Measurements from ENCODE around the gene PGAM2.

Gene PGAM2

DNA sequence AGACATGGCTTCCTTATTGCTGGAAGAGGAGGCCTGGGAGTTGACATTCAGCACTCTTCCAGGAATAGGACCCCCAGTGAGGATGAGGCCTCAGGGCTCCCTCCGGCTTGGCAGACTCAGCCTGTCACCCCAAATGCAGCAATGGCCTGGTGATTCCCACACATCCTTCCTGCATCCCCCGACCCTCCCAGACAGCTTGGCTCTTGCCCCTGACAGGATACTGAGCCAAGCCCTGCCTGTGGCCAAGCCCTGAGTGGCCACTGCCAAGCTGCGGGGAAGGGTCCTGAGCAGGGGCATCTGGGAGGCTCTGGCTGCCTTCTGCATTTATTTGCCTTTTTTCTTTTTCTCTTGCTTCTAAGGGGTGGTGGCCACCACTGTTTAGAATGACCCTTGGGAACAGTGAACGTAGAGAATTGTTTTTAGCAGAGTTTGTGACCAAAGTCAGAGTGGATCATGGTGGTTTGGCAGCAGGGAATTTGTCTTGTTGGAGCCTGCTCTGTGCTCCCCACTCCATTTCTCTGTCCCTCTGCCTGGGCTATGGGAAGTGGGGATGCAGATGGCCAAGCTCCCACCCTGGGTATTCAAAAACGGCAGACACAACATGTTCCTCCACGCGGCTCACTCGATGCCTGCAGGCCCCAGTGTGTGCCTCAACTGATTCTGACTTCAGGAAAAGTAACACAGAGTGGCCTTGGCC lies 4.3 kb downstream of the PGAM2 start:
- TF ChIP-seq, protein P1, sequence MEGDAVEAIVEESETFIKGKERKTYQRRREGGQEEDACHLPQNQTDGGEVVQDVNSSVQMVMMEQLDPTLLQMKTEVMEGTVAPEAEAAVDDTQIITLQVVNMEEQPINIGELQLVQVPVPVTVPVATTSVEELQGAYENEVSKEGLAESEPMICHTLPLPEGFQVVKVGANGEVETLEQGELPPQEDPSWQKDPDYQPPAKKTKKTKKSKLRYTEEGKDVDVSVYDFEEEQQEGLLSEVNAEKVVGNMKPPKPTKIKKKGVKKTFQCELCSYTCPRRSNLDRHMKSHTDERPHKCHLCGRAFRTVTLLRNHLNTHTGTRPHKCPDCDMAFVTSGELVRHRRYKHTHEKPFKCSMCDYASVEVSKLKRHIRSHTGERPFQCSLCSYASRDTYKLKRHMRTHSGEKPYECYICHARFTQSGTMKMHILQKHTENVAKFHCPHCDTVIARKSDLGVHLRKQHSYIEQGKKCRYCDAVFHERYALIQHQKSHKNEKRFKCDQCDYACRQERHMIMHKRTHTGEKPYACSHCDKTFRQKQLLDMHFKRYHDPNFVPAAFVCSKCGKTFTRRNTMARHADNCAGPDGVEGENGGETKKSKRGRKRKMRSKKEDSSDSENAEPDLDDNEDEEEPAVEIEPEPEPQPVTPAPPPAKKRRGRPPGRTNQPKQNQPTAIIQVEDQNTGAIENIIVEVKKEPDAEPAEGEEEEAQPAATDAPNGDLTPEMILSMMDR (IDR thresholded peaks at IDR 0.05; ENCODE audit: control insufficient read depth, insufficient read depth, low read depth, low read length, missing control alignments) = no peak
- no peak for DNase-seq (ENCODE audit: low read depth)
- no peak overlapping the region for H3K4me3 ChIP-seq (ENCODE audit: control insufficient read depth, low read depth, low read length)

DNA sequence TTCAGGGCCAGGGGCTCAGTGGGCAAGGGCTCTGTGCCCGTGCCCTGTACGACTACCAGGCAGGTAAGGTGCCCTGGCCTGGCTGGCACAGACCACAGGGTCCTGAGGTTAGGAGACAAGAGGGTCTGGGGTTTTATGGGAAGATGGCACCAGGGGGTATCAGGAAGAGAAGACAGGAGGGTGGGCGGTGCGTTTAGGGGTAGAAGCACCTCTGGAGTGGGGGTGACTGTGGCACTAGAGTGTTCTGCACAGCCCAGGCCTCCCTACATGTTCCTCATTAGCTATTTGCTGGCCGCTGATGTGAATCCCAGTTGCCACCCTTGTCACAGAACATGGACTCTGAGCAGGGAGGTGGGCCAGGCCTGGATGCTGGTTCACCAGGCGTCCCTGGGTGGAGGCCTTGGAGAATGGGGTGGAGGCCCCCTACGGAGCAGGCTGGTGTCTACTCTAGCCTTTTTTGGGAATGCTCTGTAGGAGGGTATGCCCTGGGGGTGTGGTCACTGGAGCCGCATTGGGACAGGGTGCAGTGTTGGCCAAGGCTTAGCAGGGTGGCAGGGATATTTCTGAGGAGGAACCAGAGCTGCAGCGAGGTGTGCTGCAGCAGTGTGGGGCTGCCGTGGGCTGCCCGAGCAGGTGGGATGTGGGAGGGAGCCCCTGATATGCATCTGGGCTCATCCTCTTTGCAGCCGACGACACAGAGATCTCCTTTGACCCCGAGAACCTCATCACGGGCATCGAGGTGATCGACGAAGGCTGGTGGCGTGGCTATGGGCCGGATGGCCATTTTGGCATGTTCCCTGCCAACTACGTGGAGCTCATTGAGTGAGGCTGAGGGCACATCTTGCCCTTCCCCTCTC lies 5.0 kb downstream of the PGAM2 start:
- TF ChIP-seq, protein P1 (IDR thresholded peaks at IDR 0.05; ENCODE audit: control insufficient read depth, insufficient read depth, low read depth, low read length, missing control alignments) = no peak
- H3K4me3 ChIP-seq (ENCODE audit: control insufficient read depth, low read depth, low read length) = no peak overlapping the region
- DNase-seq (ENCODE audit: low read depth) = no peak

DNA sequence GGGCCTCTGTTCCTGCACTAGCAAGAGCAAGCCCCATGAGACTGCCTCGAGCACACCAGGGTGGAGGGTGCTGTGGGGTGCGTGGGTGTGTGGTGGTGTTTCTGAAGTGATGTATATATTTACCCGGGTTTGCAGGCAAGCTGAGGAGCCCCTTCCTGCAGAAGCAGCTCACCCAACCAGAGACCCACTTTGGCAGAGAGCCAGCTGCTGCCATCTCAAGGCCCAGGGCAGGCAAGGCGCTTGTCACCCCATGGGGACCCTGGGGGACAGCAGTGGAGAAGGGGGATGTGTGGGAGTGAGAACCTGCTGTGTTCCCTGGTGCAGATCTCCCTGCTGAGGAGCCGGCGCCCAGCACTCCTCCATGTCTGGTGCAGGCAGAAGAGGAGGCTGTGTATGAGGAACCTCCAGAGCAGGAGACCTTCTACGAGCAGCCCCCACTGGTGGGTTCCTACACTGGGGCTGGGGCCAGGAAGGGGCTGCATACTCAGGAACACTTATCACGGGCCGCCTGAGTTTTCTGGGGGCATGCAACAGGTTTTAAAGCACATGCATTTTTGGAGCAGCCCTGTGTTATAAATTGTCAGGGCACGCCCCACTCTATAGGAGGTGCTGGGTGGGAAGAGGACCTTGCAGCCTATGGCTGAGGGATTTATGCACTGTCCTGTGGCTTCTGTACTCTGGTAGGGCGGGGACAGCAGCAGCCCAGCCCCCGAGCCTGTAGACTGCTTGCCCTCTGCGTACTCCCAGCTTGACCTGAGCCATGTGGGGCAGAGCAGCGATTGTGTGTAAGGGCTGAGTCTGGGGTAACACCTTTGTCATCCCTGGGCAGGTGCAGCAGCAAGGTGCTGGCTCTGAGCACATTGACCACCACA lies 5.9 kb downstream of the PGAM2 start:
- no peak overlapping the region for H3K4me3 ChIP-seq (ENCODE audit: control insufficient read depth, low read depth, low read length)
- TF ChIP-seq, protein P1 (IDR thresholded peaks at IDR 0.05; ENCODE audit: control insufficient read depth, insufficient read depth, low read depth, low read length, missing control alignments) = no peak
- no peak for DNase-seq (ENCODE audit: low read depth)

DNA sequence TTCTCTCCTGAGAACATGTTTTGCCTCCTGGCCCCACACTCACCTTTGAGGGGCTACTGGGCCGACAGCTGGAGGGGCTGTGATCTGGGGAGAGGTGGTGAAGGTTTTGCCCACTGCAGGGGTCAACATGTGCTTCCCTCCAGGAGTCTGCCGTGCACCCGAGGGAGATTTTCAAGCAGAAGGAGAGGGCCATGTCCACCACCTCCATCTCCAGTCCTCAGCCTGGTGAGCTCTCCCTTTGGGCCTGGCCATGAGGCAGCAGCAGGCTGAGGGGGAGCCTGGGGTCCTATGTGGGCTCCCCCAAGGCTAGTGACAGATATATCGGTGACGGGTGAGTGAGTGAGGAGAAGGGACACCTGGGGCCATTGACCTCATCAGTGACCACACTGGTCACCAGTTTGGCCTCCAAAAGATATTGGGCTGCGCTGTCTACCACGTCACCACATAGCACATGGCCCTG lies 6.6 kb downstream of the PGAM2 start:
- H3K4me3 ChIP-seq (ENCODE audit: control insufficient read depth, low read depth, low read length) = no peak overlapping the region
- TF ChIP-seq, protein P1 (IDR thresholded peaks at IDR 0.05; ENCODE audit: control insufficient read depth, insufficient read depth, low read depth, low read length, missing control alignments) = no peak
- no peak for DNase-seq (ENCODE audit: low read depth)

DNA sequence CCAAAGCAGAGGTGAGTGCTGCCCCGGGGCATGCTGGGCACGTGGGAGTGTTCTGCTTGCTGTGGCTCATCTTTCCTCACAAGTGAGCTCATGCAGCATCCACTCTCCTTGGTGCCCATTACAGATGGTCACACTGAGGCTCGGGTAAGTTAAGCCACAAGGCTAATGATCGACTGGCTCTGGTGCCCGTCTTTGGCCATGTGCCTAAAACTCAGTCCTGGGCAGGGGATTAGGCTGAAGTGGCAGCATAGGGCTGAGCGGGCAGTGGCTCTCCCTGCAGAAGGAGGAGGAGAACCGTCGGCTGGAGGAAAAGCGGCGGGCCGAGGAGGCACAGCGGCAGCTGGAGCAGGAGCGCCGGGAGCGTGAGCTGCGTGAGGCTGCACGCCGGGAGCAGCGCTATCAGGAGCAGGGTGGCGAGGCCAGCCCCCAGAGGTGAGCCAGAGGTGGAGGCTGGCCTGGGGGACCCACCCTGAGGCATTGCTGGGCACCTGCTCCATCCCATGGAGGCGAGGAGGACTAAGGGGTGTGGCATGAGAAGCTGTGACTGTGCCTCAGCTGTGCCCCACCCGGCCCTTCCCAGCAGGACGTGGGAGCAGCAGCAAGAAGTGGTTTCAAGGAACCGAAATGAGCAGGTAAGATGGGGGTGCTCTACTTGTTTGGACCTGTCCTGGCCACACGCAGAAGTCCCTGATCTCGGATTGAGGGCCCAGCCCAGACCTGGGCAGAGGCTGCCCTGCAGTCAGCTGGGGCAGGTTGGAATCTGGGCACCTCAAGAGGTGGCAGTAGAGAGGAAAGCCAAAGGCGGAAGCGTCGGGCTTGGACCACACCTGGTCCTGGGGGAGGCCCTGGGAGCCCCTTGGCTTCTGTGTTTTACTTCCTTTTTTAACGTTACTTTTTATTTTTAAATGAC lies 7.3 kb downstream of the PGAM2 start:
- H3K4me3 ChIP-seq (ENCODE audit: control insufficient read depth, low read depth, low read length) = no peak overlapping the region
- TF ChIP-seq, protein P1 (IDR thresholded peaks at IDR 0.05; ENCODE audit: control insufficient read depth, insufficient read depth, low read depth, low read length, missing control alignments) = no peak
- DNase-seq (ENCODE audit: low read depth) = no peak

Measured in AG09309 (cell line).